ENCODE results near the gene PTPRN2. TPM values are rescaled to one million over a fixed set of nuclear protein-coding genes. Genes with fewer than 3 reads are reported as not detected.

The PTPRN2 gene
- total and polyA plus RNA-seq, 2 donors (not counting 3 experiments of a cell fraction or from before 2014, with no cell fraction given): 0.62 to 0.88 TPM

DNA sequence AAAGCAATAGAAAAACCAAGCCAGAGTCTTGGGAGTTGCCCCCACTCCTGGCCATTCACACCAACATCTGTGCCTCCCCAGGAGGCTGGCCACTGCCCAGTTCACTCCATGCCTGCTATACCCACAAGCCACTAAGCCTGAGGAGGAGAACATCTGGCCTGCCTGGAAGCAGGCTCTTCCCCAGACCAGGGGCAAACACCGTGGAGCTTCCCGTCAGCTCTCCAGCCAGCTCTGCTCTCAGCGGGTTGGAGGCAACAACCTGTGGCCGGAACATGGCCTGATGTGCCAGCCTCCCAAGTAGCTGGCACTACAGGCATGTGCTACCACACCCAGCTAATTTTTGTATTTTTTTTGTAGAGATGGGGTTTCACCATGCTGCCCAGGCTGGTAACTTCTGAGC is 9.1 kb upstream of the PTPRN2 start:
- Histone ChIP-seq H3K4me3 (replicated peaks in 1 of 3; ENCODE audit: insufficient read depth in 1 of 3, low read depth in 1 of 3, low read length in 3 of 3) (no peak overlapping the region), H3K4me2 (ENCODE audit: insufficient read depth, low read length) (no peak overlapping the region), H3K79me2 (ENCODE audit: control insufficient read depth, insufficient read depth, low read length) (no peaks in the 10 kb centered on the region), H3K9me3 (replicated peaks; ENCODE audit: control insufficient read depth, insufficient read depth, low read length) (no peaks in the 10 kb centered on the region), H3K36me3 (ENCODE audit: control insufficient read depth in 2 of 2, extremely low read depth in 1 of 2, insufficient read depth in 2 of 2, low read length in 2 of 2) (no peaks in the 10 kb centered on the region), H3K27ac (ENCODE audit: insufficient read depth, low read depth, low read length) (no peak overlapping the region), H3K27me3 (ENCODE audit: control insufficient read depth in 2 of 2, insufficient read depth in 2 of 2, low read length in 2 of 2) (no peaks in the 10 kb centered on the region), H3K9me1 (replicated peaks; ENCODE audit: control insufficient read depth, extremely low read depth, insufficient read depth, low read length) (no peaks in the 10 kb centered on the region), H4K20me1 (replicated peaks; ENCODE audit: control insufficient read depth, extremely low read depth, insufficient read depth, low read length) (no peaks in the 10 kb centered on the region), H3K9ac (replicated peaks; ENCODE audit: extremely low read depth, insufficient read depth, low read length) (no peak overlapping the region), H2AFZ (ENCODE audit: low read depth, low read length) (no peak overlapping the region), H3K4me1 (ENCODE audit: control insufficient read depth, extremely low read depth, insufficient read depth, low read length) (no peaks in the 10 kb centered on the region)
- TF ChIP-seq, protein P1, sequence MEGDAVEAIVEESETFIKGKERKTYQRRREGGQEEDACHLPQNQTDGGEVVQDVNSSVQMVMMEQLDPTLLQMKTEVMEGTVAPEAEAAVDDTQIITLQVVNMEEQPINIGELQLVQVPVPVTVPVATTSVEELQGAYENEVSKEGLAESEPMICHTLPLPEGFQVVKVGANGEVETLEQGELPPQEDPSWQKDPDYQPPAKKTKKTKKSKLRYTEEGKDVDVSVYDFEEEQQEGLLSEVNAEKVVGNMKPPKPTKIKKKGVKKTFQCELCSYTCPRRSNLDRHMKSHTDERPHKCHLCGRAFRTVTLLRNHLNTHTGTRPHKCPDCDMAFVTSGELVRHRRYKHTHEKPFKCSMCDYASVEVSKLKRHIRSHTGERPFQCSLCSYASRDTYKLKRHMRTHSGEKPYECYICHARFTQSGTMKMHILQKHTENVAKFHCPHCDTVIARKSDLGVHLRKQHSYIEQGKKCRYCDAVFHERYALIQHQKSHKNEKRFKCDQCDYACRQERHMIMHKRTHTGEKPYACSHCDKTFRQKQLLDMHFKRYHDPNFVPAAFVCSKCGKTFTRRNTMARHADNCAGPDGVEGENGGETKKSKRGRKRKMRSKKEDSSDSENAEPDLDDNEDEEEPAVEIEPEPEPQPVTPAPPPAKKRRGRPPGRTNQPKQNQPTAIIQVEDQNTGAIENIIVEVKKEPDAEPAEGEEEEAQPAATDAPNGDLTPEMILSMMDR (IDR thresholded peaks at IDR 0.05; ENCODE audit: extremely low read depth in 1 of 2, insufficient read depth in 1 of 2, low read depth in 1 of 2, low read length in 2 of 2): no peak
- TF ChIP-seq GATA2 (IDR thresholded peaks at IDR 0.05; ENCODE audit: insufficient read depth, insufficient read length, low read depth, low read length) (no peak), POLR2AphosphoS5 (IDR thresholded peaks at IDR 0.05; ENCODE audit: insufficient read depth, low read depth, low read length) (no peak), POLR2A (IDR thresholded peaks at IDR 0.05; ENCODE audit: low read depth, low read length) (no peak), JUN (IDR thresholded peaks at IDR 0.05; ENCODE audit: borderline replicate concordance, insufficient read depth, insufficient read length, low read depth) (no peak), EZH2 (IDR thresholded peaks at IDR 0.05; ENCODE audit: borderline replicate concordance, low read depth, low read length, severe bottlenecking) (no peak), MYC (IDR thresholded peaks at IDR 0.05; ENCODE audit: low read depth, low read length) (no peak), MAX (IDR thresholded peaks at IDR 0.05; ENCODE audit: insufficient read depth, insufficient read length) (no peak), FOS (IDR thresholded peaks at IDR 0.05; ENCODE audit: borderline replicate concordance, insufficient read depth, low read length) (no peak)
- CTCF ChIA-PET: no interaction called here
- DNase-seq (ENCODE audit: low read depth, low spot score) (no peak), FAIRE-seq (no peak)
- dilution Hi-C loops (cut with MboI; ENCODE audit: extremely low pct_ligation_motif_present, low sequenced_read_pairs) (no loop called here), intact Hi-C loops (cut with micrococcal nuclease) (loop anchor here (5.0 kb wide), 1 partner anchor 376 kb away; no protein-coding TSS in a partner anchor)
- no TSS peak for BruUV-seq (replicated peaks)
- POLR2A ChIA-PET: no interaction called here

All from endothelial cell of umbilical vein (primary cell).